OCI-LY3 (cell line): ENCODE measurements around the gene ST8SIA4.

Experiments used
- EZH2phosphoT487 ChIP-seq: fragments of 200-600 bp; shearing (Covaris generic); IDR thresholded peaks from 2 replicates; pipeline ENCODE4 v1.6.1; 2018; ENCODE audit warnings: antibody characterized with exemption, mixed run types, low read depth
- TF ChIP-seq, protein P1 (sequence below): fragments of 200-600, 300-600 bp; sonication (generic); IDR thresholded peaks from 2 replicates; pipeline ENCODE4 v1.5.1; 2014; ENCODE audit warnings: antibody characterized with exemption, low read length, low read depth

DNA sequence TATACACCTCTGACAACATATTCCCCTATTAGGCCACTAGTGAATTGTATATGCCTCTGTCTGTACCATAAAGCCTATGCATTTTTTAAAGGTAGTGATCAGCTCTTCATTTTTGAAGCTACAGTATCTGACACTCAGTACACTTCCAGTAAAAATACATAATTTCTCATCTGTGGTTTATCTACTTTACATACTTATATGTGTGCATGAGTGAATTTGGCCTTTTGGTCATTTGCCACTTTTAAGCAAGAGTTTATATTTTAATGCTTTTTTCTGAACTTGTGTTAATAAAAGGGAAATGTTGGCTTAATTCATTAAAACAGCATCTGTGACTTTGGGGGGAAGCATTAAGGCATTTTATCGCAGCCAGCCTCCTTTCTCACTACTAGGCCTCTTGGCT lies 47.8 kb downstream of the ST8SIA4 start:
- TF ChIP-seq, protein P1, sequence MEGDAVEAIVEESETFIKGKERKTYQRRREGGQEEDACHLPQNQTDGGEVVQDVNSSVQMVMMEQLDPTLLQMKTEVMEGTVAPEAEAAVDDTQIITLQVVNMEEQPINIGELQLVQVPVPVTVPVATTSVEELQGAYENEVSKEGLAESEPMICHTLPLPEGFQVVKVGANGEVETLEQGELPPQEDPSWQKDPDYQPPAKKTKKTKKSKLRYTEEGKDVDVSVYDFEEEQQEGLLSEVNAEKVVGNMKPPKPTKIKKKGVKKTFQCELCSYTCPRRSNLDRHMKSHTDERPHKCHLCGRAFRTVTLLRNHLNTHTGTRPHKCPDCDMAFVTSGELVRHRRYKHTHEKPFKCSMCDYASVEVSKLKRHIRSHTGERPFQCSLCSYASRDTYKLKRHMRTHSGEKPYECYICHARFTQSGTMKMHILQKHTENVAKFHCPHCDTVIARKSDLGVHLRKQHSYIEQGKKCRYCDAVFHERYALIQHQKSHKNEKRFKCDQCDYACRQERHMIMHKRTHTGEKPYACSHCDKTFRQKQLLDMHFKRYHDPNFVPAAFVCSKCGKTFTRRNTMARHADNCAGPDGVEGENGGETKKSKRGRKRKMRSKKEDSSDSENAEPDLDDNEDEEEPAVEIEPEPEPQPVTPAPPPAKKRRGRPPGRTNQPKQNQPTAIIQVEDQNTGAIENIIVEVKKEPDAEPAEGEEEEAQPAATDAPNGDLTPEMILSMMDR: no peak
- no peak for TF ChIP-seq EZH2phosphoT487
